Measurements from ENCODE around the gene HUNK.

HUNK gene

GRCh38 chr21:31991356-31992331, 118.8 kb downstream of the HUNK start:
- in situ Hi-C loops (cut with HindIII; ENCODE audit: low sequenced_read_pairs), result no loop called here

- in situ Hi-C loops (cut with HindIII; ENCODE audit: low sequenced_read_pairs), result no loop called here
Measured at GRCh38 chr21:31992391-31992790, 119.6 kb downstream of the HUNK start.

GRCh38 chr21:31993826-31994825, 121.3 kb downstream of the HUNK start:
- in situ Hi-C loops (cut with HindIII; ENCODE audit: low sequenced_read_pairs), result no loop called here

- in situ Hi-C loops (cut with HindIII; ENCODE audit: low sequenced_read_pairs), result no loop called here
Measured at GRCh38 chr21:31997191-31997590, 124.4 kb downstream of the HUNK start.

GRCh38 chr21:31999810-32000468, 127.1 kb downstream of the HUNK start:
- in situ Hi-C loops (cut with HindIII; ENCODE audit: low sequenced_read_pairs), result no loop called here

- in situ Hi-C loops (cut with HindIII; ENCODE audit: low sequenced_read_pairs), result no loop called here
Measured at GRCh38 chr21:32001390-32001789, 128.6 kb downstream of the HUNK start.

GRCh38 chr21:32003411-32003810, 130.6 kb downstream of the HUNK start:
- in situ Hi-C loops (cut with HindIII; ENCODE audit: low sequenced_read_pairs), result no loop called here

GRCh38 chr21:32004291-32004690, 131.5 kb downstream of the HUNK start:
- in situ Hi-C loops (cut with HindIII; ENCODE audit: low sequenced_read_pairs), result no loop called here

- in situ Hi-C loops (cut with HindIII; ENCODE audit: low sequenced_read_pairs), result no loop called here
Measured at GRCh38 chr21:32007456-32007855, 134.6 kb downstream of the HUNK start.

GRCh38 chr21:32008714-32009113, 135.9 kb downstream of the HUNK start:
- in situ Hi-C loops (cut with HindIII; ENCODE audit: low sequenced_read_pairs), result no loop called here

- in situ Hi-C loops (cut with HindIII; ENCODE audit: low sequenced_read_pairs), result no loop called here
Measured at GRCh38 chr21:32009263-32009662, 136.4 kb downstream of the HUNK start.

GRCh38 chr21:32015461-32016139, 142.8 kb downstream of the HUNK start:
- in situ Hi-C loops (cut with HindIII; ENCODE audit: low sequenced_read_pairs), result no loop called here

GRCh38 chr21:32018381-32018780, 145.6 kb downstream of the HUNK start:
- in situ Hi-C loops (cut with HindIII; ENCODE audit: low sequenced_read_pairs), result no loop called here

- in situ Hi-C loops (cut with HindIII; ENCODE audit: low sequenced_read_pairs), result no loop called here
Measured at GRCh38 chr21:32020564-32020963, 147.7 kb downstream of the HUNK start.

GRCh38 chr21:32021319-32021994, 148.6 kb downstream of the HUNK start:
- in situ Hi-C loops (cut with HindIII; ENCODE audit: low sequenced_read_pairs), result no loop called here

GRCh38 chr21:32022146-32022545, 149.3 kb downstream of the HUNK start:
- in situ Hi-C loops (cut with HindIII; ENCODE audit: low sequenced_read_pairs), result no loop called here

GRCh38 chr21:32030146-32030652, 157.4 kb downstream of the HUNK start:
- in situ Hi-C loops (cut with HindIII; ENCODE audit: low sequenced_read_pairs), result no loop called here

- in situ Hi-C loops (cut with HindIII; ENCODE audit: low sequenced_read_pairs), result no loop called here
Measured at GRCh38 chr21:32034850-32035249, 162.0 kb downstream of the HUNK start.

GRCh38 chr21:32035617-32036016, 162.8 kb downstream of the HUNK start:
- in situ Hi-C loops (cut with HindIII; ENCODE audit: low sequenced_read_pairs), result no loop called here

- in situ Hi-C loops (cut with HindIII; ENCODE audit: low sequenced_read_pairs), result no loop called here
Measured at GRCh38 chr21:32036756-32037155, 163.9 kb downstream of the HUNK start.
